ENCODE results near the gene ELAVL1.

GRCh38 chr19:8020681-8021080 lies 15.2 kb upstream of the ELAVL1 start:
- TF ChIP-seq CTCF (conservative IDR thresholded peaks at IDR 0.05; ENCODE audit: low read length) (no peak), EZH2phosphoT487 (IDR thresholded peaks at IDR 0.05; ENCODE audit: borderline replicate concordance, low read depth, low read length) (no peak)
